Mucosa of stomach (tissue), 1 donor: ENCODE measurements around the gene NOL3.

Experiments
- H3K27me3 ChIP-seq: one replicate; pipeline ENCODE4 v1.7.0; 2013; ENCODE audit warnings: mild to moderate bottlenecking, low read length; ENCODE audit not compliant: control insufficient read depth, insufficient read depth
- H3K36me3 ChIP-seq: one replicate; pipeline ENCODE4 v1.7.0; 2013; ENCODE audit warnings: low read length; ENCODE audit not compliant: control insufficient read depth, insufficient read depth
- H3K4me1 ChIP-seq: one replicate; pipeline ENCODE4 v1.7.0; 2013; ENCODE audit warnings: mild to moderate bottlenecking, low read length; ENCODE audit not compliant: control insufficient read depth, insufficient read depth
- H3K4me3 ChIP-seq: one replicate; pipeline ENCODE4 v1.7.0; 2013; ENCODE audit warnings: low read length
- H3K9ac ChIP-seq: one replicate; pipeline ENCODE4 v1.7.0; 2013; ENCODE audit warnings: mild to moderate bottlenecking, low read length, moderate library complexity
- H3K9me3 ChIP-seq: one replicate; pipeline ENCODE4 v1.7.0; 2013; ENCODE audit warnings: mild to moderate bottlenecking, low read length, moderate library complexity; ENCODE audit not compliant: control insufficient read depth
- donor health status: Pancreatic carcinoma.

Gene NOL3

GRCh38 chr16:67210069-67210937 lies 40.0 kb downstream of the NOL3 start:
- Histone ChIP-seq H3K4me3 (no peak overlapping the region), H3K9ac (no peak overlapping the region), H3K9me3 (no peaks in the 10 kb centered on the region), H3K27me3 (no peaks in the 10 kb centered on the region), H3K4me1 (peaks cover 14% of the 10 kb centered on the region), H3K36me3 (no peaks in the 10 kb centered on the region)

DNA sequence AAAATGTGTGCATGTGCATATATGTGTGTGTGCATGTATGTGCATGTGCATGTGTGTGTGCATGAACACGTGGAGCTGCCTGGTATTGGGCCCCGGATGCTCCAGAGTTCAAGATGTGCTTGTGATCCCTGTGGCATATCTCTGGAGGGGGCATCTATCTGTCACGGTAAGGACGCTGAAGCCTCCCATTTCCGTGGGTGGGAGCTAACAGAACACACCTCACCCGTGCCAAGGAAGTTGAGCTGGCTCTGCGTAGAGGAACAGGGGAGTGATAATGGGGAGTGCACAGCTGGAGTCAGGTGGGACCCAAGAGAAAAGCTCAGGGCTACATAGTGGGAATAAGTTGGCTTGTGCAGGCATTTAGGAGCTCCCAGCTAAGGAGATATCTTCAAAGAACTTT lies 41.3 kb downstream of the NOL3 start:
- Histone ChIP-seq H3K27me3 (no peaks in the 10 kb centered on the region), H3K4me3 (no peak overlapping the region), H3K36me3 (no peaks in the 10 kb centered on the region), H3K4me1 (peaks cover 14% of the 10 kb centered on the region), H3K9me3 (no peaks in the 10 kb centered on the region), H3K9ac (no peak overlapping the region)

GRCh38 chr16:67212766-67213165 lies 42.4 kb downstream of the NOL3 start:
- Histone ChIP-seq H3K4me3 (no peak overlapping the region), H3K27me3 (no peaks in the 10 kb centered on the region), H3K4me1 (peaks cover 14% of the 10 kb centered on the region), H3K9ac (no peak overlapping the region), H3K36me3 (no peaks in the 10 kb centered on the region), H3K9me3 (no peaks in the 10 kb centered on the region)

DNA sequence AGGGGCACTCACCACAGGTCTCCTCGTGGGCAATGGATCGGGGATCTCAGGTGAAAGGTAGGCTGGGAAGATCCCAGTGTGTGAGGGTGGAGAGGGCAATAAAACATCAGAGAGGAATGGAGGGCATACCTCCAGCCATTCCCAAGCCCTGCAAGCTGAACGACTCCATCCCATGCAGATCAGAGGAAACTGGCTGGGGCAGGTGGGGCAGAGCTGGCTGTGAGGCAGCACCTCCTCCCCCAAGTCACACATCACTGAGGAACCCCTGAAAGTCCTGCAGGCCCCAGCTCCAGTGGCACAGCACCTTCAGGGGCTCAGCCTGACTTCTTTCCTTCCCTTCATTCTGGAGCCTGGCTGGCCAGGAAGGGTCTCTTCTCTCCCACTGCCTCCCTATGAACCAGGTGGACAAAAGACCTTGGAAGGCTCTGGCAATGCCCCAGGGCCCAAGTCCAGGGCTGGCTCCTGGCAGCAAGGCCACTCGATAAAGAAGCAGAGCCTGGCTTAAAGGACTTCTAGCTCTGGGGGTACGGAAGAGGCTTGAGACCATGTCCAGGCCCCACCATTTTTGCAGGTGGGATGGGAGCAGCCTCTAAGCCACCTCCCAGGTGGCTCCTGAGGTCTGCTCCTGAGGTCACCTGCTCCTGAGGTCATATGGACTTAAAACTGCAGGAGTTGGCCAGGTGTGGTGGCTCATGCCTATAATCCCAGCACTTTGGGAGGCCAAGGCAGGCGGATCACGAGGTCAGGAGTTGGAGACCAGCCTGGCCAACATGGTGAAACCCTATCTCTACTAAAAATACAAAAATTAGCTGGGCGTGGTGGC lies 43.1 kb downstream of the NOL3 start:
- no peak overlapping the region for H3K9ac ChIP-seq
- no peaks in the 10 kb centered on the region for H3K9me3 ChIP-seq
- H3K27me3 ChIP-seq = no peaks in the 10 kb centered on the region
- no peak overlapping the region for H3K4me3 ChIP-seq
- H3K4me1 ChIP-seq = peaks cover 14% of the 10 kb centered on the region
- no peaks in the 10 kb centered on the region for H3K36me3 ChIP-seq

DNA sequence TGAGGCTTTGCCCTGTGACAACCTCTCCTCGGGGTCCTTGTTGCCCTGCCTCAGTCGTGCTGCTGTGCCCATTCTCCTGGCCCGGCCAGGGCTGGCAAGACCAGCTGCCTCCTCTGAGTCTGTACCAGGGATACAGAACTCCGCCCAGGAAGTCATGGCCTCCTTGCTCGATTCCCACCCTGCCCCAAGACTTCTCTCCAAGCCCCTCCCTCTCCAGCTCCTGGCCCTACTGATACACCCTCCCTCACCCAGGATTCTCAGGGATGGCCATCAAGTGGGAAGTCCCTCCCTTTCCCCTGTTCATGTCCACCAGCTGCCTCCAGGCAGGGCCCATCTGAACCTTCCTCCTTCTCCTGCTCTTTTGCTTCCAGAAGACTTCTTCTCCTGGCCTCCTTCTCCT lies 45.4 kb downstream of the NOL3 start:
- no peak overlapping the region for H3K4me3 ChIP-seq
- H3K9me3 ChIP-seq = no peaks in the 10 kb centered on the region
- H3K9ac ChIP-seq = no peak overlapping the region
- peaks cover 14% of the 10 kb centered on the region for H3K4me1 ChIP-seq
- H3K36me3 ChIP-seq = no peaks in the 10 kb centered on the region
- H3K27me3 ChIP-seq = no peaks in the 10 kb centered on the region

DNA sequence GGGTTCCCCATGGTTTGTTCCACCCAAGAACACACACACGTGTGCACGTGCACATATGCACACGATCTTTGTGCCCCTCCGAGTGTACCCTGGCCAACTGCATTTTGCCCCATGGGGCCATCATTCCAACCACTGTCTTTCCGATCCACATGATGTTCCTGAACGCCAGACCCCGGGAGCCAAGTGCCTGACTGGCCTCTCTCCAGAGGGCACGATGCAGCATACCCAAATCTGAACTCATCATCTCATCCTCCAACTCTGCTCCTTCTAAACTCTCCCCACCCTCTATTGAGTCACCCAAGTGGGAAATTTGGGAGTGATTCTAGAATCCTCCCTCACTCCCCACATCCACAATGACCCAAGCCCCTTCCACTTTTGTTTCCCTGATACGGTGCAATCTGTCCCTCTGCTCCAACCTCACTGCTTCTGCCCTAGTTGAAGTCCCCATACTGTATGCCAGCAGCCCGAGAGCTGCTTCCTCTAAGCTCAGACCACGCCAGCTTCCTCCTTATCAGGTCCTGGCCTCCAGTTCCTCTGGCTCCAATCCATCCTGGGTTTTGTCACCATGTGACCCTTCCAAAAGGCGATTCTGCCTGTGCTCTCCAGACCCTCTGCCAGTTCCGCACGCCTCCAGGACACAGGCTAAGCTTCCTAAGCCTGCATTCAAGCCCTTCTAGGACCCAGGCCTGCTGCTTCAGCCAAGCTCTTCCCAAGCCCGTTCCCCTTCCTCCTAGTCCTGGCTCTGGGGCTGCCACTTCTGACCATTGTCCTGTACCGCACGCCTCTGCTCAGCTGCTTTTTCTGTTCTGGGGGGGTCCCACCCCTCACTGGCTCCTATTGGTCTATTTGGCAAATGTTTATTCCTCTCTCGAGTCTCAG lies 46.5 kb downstream of the NOL3 start:
- Histone ChIP-seq H3K4me3 (no peak overlapping the region), H3K9me3 (no peaks in the 10 kb centered on the region), H3K27me3 (no peaks in the 10 kb centered on the region), H3K4me1 (peaks cover 14% of the 10 kb centered on the region), H3K9ac (no peak overlapping the region), H3K36me3 (no peaks in the 10 kb centered on the region)

DNA sequence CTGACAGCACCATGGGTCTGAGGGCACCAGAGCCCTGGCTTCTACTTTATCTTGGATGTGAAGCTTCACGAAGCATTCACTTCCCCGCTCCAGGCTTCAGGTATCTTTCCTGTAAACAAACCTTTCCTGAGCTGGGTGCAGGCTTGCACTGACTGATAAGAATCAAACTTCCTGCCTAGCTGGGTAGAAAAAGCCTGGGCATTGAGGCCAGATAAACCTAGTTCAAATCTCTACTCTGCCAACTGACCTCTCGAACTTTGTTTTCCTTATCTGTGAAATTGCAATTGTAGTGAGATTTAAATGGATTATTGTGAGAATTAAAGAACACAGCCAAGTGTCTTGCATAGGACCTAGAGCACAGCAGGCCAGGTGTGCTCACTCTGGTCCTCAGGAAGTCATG lies 53.7 kb downstream of the NOL3 start:
- Histone ChIP-seq H3K4me1 (peaks cover 24% of the 10 kb centered on the region), H3K4me3 (no peak overlapping the region), H3K9ac (no peak overlapping the region), H3K27me3 (no peaks in the 10 kb centered on the region), H3K9me3 (no peaks in the 10 kb centered on the region), H3K36me3 (no peaks in the 10 kb centered on the region)
